Measurements from ENCODE around the gene CACNA1E. TPM values are rescaled to one million over a fixed set of nuclear protein-coding genes. Genes with fewer than 3 reads are reported as not detected.

CACNA1E gene
- total RNA-seq, 4 donors from 2014 or later = 0.09 to 0.19 TPM; not detected in 2

GRCh38 chr1:181813266-181813665 lies 329.9 kb downstream of the CACNA1E start:
- Histone ChIP-seq H3K4me1 (peaks cover 0 to 8% (median 0%) of the 10 kb centered on the region in 3 donors), H3K9me3 (peaks cover 0 to 3% (median 0%) of the 10 kb centered on the region in 3 donors), H3K27ac (no peak overlapping the region), H3K27me3 (peaks cover 0 to 4% (median 0%) of the 10 kb centered on the region in 4 donors), H3K4me3 (no peak overlapping the region), H3K36me3 (no peaks in the 10 kb centered on the region)
- 66 to 84% methylated on average over 4 of the region's 4 CpGs for WGBS, 2 donors
- TF ChIP-seq POLR2A (IDR thresholded peaks at IDR 0.05) = no peak
- TF ChIP-seq CTCF (IDR thresholded peaks at IDR 0.05) = no peak
- intact Hi-C loops (cut with DNase I) = no loop called here
- DNase-seq = no peak

GRCh38 chr1:181816608-181817007 lies 333.3 kb downstream of the CACNA1E start:
- TF ChIP-seq CTCF (IDR thresholded peaks at IDR 0.05) (no peak), POLR2A (IDR thresholded peaks at IDR 0.05) (no peak)
- Histone ChIP-seq H3K4me1 (peaks cover 0 to 8% (median 0%) of the 10 kb centered on the region in 3 donors), H3K27ac (peak overlapping the region in 1 of 4 donors; percentile 45), H3K27me3 (peaks cover 0 to 2% (median 0%) of the 10 kb centered on the region in 4 donors), H3K4me3 (no peak overlapping the region), H3K9me3 (peaks cover 0 to 3% (median 0%) of the 10 kb centered on the region in 3 donors), H3K36me3 (no peaks in the 10 kb centered on the region)
- no peak for DNase-seq
- WGBS, 2 donors = 53 to 54% methylated on average over 4 of the region's 4 CpGs
- intact Hi-C loops (cut with DNase I) = no loop called here

DNA sequence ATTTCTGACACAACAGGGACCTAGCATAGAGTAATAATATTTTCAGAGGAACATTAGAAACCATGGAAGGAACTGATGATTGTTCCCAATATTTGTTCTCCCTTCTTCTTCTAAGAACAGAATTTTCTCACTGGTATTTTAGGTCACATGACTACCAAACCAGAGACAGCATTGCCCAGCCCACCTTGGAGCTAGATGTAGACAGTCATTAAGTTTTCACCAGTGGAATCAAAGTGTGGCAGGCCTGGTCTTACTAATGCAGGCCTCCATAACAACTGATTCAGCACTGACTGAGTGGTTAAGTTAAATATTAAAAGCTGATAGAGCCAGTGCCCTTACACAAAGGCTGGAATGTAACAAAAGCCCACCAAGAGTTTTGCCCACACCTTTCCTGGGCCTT lies 333.8 kb downstream of the CACNA1E start:
- peaks cover 0 to 2% (median 0%) of the 10 kb centered on the region in 4 donors for H3K27me3 ChIP-seq
- no peak for TF ChIP-seq POLR2A (IDR thresholded peaks at IDR 0.05)
- TF ChIP-seq CTCF (IDR thresholded peaks at IDR 0.05) = no peak
- intact Hi-C loops (cut with DNase I) = no loop called here
- DNase-seq = no peak
- H3K27ac ChIP-seq = no peak overlapping the region
- H3K4me1 ChIP-seq = peaks cover 0 to 8% (median 0%) of the 10 kb centered on the region in 3 donors
- peaks cover 0 to 3% (median 0%) of the 10 kb centered on the region in 3 donors for H3K9me3 ChIP-seq
- no peak overlapping the region for H3K4me3 ChIP-seq
- no peaks in the 10 kb centered on the region for H3K36me3 ChIP-seq

DNA sequence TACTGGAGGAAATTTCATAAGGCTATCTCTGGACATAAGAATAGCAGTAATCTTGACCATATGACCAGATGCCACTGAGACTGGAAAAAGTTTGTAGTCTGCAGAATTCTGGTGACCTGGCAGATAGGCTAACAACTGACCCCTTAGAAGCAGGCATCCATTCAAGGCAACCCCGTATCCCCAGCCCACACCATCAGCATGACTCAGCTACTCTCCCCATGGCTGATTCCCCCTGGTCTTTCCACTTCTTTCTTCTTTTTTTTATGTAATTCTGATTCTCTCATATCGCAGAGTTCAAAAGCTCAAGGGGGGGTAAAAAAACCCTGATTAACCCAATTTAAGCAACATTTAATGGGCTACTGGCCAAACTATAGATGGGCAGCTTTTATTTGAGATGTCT lies 335.1 kb downstream of the CACNA1E start:
- H3K4me1 ChIP-seq = peaks cover 0 to 8% (median 0%) of the 10 kb centered on the region in 3 donors
- TF ChIP-seq CTCF (IDR thresholded peaks at IDR 0.05) = no peak
- TF ChIP-seq POLR2A (IDR thresholded peaks at IDR 0.05) = no peak
- H3K27me3 ChIP-seq = peaks cover 0 to 2% (median 0%) of the 10 kb centered on the region in 4 donors
- H3K4me3 ChIP-seq = no peak overlapping the region
- intact Hi-C loops (cut with DNase I) = no loop called here
- no peak for DNase-seq
- no peak overlapping the region for H3K27ac ChIP-seq
- H3K36me3 ChIP-seq = no peaks in the 10 kb centered on the region
- peaks cover 0 to 3% (median 0%) of the 10 kb centered on the region in 3 donors for H3K9me3 ChIP-seq
- 72 to 81% methylated on average over 2 of the region's 2 CpGs for WGBS, 2 donors

GRCh38 chr1:181818943-181819342 lies 335.6 kb downstream of the CACNA1E start:
- WGBS, 2 donors = 55 to 71% methylated on average over 1 of the region's 1 CpG
- H3K27ac ChIP-seq = no peak overlapping the region
- H3K36me3 ChIP-seq = no peaks in the 10 kb centered on the region
- no peak for TF ChIP-seq POLR2A (IDR thresholded peaks at IDR 0.05)
- TF ChIP-seq CTCF (IDR thresholded peaks at IDR 0.05) = no peak
- H3K27me3 ChIP-seq = peaks cover 0 to 2% (median 0%) of the 10 kb centered on the region in 4 donors
- no peak for DNase-seq
- peaks cover 0 to 8% (median 0%) of the 10 kb centered on the region in 3 donors for H3K4me1 ChIP-seq
- intact Hi-C loops (cut with DNase I) = no loop called here
- H3K9me3 ChIP-seq = peaks cover 0 to 3% (median 0%) of the 10 kb centered on the region in 3 donors
- H3K4me3 ChIP-seq = no peak overlapping the region
